Tibial nerve (tissue), 4 donors: Measurements from ENCODE around the gene CERS2. TPM values are rescaled to one million over a fixed set of nuclear protein-coding genes. Genes with fewer than 3 reads are reported as not detected.
A peak's percentile ranks its signal among the peaks of the same experiment; 100 is the strongest.

Experiments used
- DNase-seq, 2 donors: peaks; one replicate each; pipeline ENCODE4 v3.0.0-alpha.2; 2019; ENCODE audit warnings: low spot score in 2 of 2
- H3K27ac ChIP-seq, 4 donors: fragments of 200-600 bp; sonication (generic) in 3 of 4; one replicate each; pipeline ENCODE4 v1.5.1; 2017 to 2019; ENCODE audit warnings: mild to moderate bottlenecking in 1 of 4
- H3K27me3 ChIP-seq, 2 donors: fragments of 200-600 bp; sonication (generic) in 1 of 2; one replicate each; pipeline versions ENCODE4 v1.5.1 to v1.6.0; 2017 to 2019
- H3K36me3 ChIP-seq, 3 donors: fragments of 200-600 bp; sonication (generic); one replicate each; pipeline ENCODE4 v1.5.1; 2018 to 2019
- H3K4me1 ChIP-seq, 4 donors: fragments of 200-600 bp; sonication (generic) in 3 of 4; one replicate each; pipeline ENCODE4 v1.5.1; 2017 to 2019
- H3K4me3 ChIP-seq, 4 donors: fragments of 200-600 bp; sonication (generic) in 3 of 4; one replicate each; pipeline ENCODE4 v1.5.1; 2017 to 2019; ENCODE audit warnings: mild to moderate bottlenecking in 1 of 4, moderate library complexity in 1 of 4
- H3K9me3 ChIP-seq, 4 donors: fragments of 200-600 bp; sonication (generic) in 3 of 4; one replicate each; pipeline ENCODE4 v1.5.1; 2017 to 2019
- EP300 ChIP-seq, 2 donors: sonication (generic); formaldehyde crosslinking; IDR thresholded peaks; one replicate each; pipeline ENCODE4 v1.6.1; 2017; ENCODE audit warnings: antibody characterized with exemption in 2 of 2, mild to moderate bottlenecking in 1 of 2
- POLR2A ChIP-seq, 2 donors: fragments of 450-650 bp; IDR thresholded peaks; one replicate each; pipeline ENCODE4 v1.6.1; 2017; ENCODE audit warnings: antibody characterized with exemption in 2 of 2, mild to moderate bottlenecking in 2 of 2, moderate library complexity in 2 of 2
- WGBS, 2 donors: methylation state at CpG; one replicate each; pipeline ENCODE4 v1.1.5; 2018; 5-methylcytosine and 5-hydroxymethylcytosine counted together
- total RNA-seq, 4 donors: library from RNA; depleted of rRNA; stranded (reverse); fragments of >200 nt; gene quantifications; one replicate each; pipeline ENCODE4 v1.1.0, GENCODE V29; 2016
- TF ChIP-seq, protein P1 (sequence below), 5 experiments: fragments of 200-600 bp in 3 of 5; fragments of 450-650 bp in 2 of 5; sonication (generic) in 3 of 5; IDR thresholded peaks; one replicate each; pipeline ENCODE4 v1.5.1; 2016 to 2019; ENCODE audit warnings: antibody characterized with exemption in 5 of 5, mild to moderate bottlenecking in 3 of 5, moderate library complexity in 2 of 5

The CERS2 gene
- total RNA-seq, 4 donors from 2014 or later, result 137 to 168 (median 140) TPM

DNA sequence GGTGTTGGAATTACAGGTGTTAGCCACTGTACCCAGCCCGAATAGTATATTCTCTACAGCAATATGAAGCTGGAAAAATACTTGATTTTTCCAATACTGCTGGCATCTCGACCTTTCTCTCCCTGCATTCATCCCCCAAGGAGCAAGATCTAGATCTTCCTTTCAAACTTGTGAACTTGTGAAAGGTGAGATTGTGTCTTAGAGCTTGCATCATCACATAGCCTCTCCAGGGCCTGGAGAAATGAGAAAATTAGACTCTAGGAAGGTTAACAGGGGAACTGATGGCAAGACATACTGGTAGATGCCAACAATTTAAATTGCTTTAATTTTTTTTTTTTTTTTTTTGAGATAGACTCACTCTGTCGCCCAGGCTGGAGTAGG is 35.7 kb upstream of the CERS2 start:
- Histone ChIP-seq H3K4me3 (no peak overlapping the region), H3K27me3 (no peaks in the 10 kb centered on the region), H3K36me3 (no peaks in the 10 kb centered on the region), H3K27ac (peak overlapping the region in 2 of 4 donors; percentile 83 to 91), H3K4me1 (peaks cover 0 to 70% (median 40%) of the 10 kb centered on the region in 4 donors), H3K9me3 (no peaks in the 10 kb centered on the region)
- TF ChIP-seq EP300 (IDR thresholded peaks at IDR 0.05) (no peak), POLR2A (IDR thresholded peaks at IDR 0.05) (no peak)
- TF ChIP-seq, protein P1, sequence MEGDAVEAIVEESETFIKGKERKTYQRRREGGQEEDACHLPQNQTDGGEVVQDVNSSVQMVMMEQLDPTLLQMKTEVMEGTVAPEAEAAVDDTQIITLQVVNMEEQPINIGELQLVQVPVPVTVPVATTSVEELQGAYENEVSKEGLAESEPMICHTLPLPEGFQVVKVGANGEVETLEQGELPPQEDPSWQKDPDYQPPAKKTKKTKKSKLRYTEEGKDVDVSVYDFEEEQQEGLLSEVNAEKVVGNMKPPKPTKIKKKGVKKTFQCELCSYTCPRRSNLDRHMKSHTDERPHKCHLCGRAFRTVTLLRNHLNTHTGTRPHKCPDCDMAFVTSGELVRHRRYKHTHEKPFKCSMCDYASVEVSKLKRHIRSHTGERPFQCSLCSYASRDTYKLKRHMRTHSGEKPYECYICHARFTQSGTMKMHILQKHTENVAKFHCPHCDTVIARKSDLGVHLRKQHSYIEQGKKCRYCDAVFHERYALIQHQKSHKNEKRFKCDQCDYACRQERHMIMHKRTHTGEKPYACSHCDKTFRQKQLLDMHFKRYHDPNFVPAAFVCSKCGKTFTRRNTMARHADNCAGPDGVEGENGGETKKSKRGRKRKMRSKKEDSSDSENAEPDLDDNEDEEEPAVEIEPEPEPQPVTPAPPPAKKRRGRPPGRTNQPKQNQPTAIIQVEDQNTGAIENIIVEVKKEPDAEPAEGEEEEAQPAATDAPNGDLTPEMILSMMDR (IDR thresholded peaks at IDR 0.05), result no peak
- no peak for DNase-seq
- 82 to 84% methylated on average over 3 of the region's 3 CpGs for WGBS, 2 donors

DNA sequence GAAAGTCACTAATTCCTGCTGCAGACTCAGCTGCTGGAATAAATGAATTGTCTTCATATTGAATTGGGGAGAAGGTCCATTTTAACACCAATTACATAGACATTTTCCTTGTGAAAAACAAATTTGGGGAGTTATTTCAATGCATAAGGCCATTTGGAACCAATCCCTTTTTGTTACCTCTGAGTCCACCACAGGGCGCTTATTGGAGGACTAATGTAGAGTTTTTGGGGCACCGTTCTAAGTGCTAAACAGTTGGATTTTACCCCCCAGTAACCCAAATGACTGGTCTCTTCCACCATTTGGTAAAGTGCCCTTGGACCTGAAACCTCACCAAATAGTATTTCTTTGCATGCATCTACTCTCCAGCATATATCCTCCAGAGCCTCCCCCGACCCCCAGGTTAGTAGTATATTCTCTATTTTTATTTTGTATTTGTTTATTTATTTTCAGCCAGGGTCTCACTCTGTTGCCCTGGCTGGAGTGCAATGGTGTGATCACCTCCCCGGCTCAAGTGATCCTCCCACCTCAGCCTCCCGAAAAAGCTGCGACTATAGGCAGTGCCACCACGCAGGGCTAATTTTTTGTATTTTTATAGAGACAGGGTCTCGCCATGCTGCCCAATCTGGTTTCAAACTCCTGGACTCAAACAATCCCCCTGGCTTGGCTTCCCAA is 35.2 kb upstream of the CERS2 start:
- Histone ChIP-seq H3K4me1 (peaks cover 0 to 75% (median 43%) of the 10 kb centered on the region in 4 donors), H3K4me3 (no peak overlapping the region), H3K9me3 (no peaks in the 10 kb centered on the region), H3K27me3 (no peaks in the 10 kb centered on the region), H3K27ac (peak overlapping the region; percentile 83 to 96 (median 91)), H3K36me3 (no peaks in the 10 kb centered on the region)
- TF ChIP-seq POLR2A (IDR thresholded peaks at IDR 0.05), result no peak
- TF ChIP-seq, protein P1 (IDR thresholded peaks at IDR 0.05), result no peak
- TF ChIP-seq EP300 (IDR thresholded peaks at IDR 0.05), result no peak
- no peak for DNase-seq
- WGBS, 2 donors, result 96% methylated on average over 8 of the region's 8 CpGs

DNA sequence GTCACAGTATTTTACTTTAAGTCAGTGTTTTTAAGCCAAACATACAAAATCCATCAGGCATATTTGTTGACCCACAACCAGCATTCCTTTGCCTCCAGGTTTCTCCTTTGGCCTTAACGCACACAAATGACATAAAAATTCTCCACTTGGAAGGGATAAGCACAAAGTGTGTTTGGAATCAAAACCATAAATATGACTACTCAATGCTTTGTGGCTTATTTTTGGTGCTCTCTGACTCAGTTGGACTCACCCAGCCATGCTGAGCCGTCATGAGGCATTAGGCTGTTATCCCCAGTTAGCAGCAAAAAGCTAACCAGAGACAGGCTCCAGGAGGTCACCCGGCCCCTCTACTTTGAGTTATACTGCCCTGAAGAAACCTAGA is 34.6 kb upstream of the CERS2 start:
- no peaks in the 10 kb centered on the region for H3K36me3 ChIP-seq
- DNase-seq, result no peak
- no peaks in the 10 kb centered on the region for H3K27me3 ChIP-seq
- TF ChIP-seq EP300 (IDR thresholded peaks at IDR 0.05), result no peak
- peak overlapping the region; percentile 83 to 96 (median 91) for H3K27ac ChIP-seq
- peaks cover 0 to 81% (median 47%) of the 10 kb centered on the region in 4 donors for H3K4me1 ChIP-seq
- H3K9me3 ChIP-seq, result no peaks in the 10 kb centered on the region
- H3K4me3 ChIP-seq, result peak overlapping the region; percentile 62 to 81 (median 70)
- 35 to 40% methylated on average over 3 of the region's 3 CpGs for WGBS, 2 donors

DNA sequence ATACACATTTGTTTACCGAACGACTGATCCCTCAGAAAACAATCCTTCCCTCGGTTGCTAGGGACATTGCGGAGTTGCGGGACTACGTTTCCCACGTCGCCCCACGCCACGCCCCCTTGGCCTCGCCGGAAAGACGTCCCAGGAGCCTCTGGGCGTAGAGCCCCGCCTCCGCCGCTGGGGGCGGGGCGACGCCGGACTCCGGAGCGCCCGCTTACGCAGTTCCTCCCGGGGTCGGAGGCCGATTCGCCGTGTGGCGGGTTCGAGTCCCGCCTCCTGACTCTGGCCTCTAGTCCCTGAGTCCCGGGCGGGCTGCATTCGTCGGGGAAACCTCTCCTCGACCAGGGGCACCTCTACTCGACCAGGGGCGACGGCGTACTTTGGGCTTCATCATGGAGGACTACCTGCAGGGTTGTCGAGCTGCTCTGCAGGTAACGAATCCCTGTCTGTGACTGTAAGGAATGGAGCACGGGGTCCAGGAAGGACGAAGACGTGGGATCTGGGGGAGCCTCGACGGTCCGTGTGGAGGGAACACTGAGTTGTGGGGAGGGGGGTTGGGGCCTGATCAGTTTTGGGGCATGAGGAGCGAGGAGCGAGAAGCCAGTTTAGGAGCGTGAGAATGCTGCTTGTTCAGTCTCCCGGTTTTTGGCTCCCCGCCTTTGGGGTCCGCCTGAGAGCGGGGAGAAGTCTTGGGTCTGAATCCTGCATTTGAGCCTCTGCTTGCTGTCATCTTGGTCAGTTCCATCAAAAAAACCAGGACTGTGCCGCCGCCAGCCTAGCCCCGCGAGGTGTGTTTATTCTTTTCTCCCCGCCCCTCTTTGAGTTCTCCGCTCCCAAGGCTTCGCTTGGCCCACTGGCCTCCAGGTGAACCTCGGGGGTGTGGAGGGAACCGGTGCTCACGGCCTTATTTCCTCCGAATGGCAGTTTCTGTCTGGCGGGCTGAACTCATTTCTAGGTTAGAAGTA is 33.9 kb upstream of the CERS2 start, which contains the start of gene PRUNE1:
Gene PRUNE1, plus strand, starts transcription at position 206 of the 962 bp plus-strand sequence. Its CDS starts 184 bp downstream, at position 390.
- 1% methylated on average over 48 to 54 of the region's 69 CpGs for WGBS, 2 donors
- H3K4me1 ChIP-seq, result peaks cover 0 to 84% (median 48%) of the 10 kb centered on the region in 4 donors
- peak within 1 kb of the TSS; percentile 62 to 81 (median 70) for H3K4me3 ChIP-seq
- no peaks in the 10 kb centered on the region for H3K27me3 ChIP-seq
- H3K27ac ChIP-seq, result peak within 1 kb of the TSS; percentile 83 to 96 (median 91)
- no peaks in the 10 kb centered on the region for H3K9me3 ChIP-seq
- DNase-seq, result peak; percentile 88 to 91
- peak; percentile 91 to 95 for TF ChIP-seq EP300 (IDR thresholded peaks at IDR 0.05)
- peak; percentile 38 to 84 for TF ChIP-seq POLR2A (IDR thresholded peaks at IDR 0.05)
- TF ChIP-seq, protein P1 (IDR thresholded peaks at IDR 0.05), result peak in 3 of 5 experiments; percentile 22 to 54 (median 49)
- H3K36me3 ChIP-seq, result no peaks in the 10 kb centered on the region

DNA sequence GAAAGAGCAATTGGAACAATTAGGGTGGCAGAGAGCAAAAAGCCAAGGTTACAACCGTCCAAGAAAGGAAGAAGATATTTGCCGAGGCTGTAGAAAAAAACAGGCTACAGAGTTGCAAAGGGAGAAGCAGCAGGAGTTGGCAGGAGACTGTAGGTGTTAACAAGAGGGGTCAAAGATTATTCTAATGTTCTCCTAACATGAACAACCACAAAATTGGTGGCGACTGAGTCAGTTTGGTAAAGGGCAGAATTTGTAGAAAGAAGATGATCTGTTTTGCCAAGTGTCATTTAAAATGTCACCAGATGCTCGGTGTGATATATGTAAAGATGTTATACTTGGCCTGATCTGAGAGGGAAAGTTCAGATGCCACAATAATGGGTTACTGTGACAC is 33.2 kb upstream of the CERS2 start:
- Histone ChIP-seq H3K27ac (peak overlapping the region; percentile 83 to 96 (median 91)), H3K4me1 (peaks cover 0 to 84% (median 50%) of the 10 kb centered on the region in 4 donors), H3K9me3 (no peaks in the 10 kb centered on the region), H3K27me3 (no peaks in the 10 kb centered on the region), H3K4me3 (peak overlapping the region in 3 of 4 donors; percentile 62 to 73 (median 66)), H3K36me3 (no peaks in the 10 kb centered on the region)
- TF ChIP-seq POLR2A (IDR thresholded peaks at IDR 0.05), result no peak
- TF ChIP-seq, protein P1 (IDR thresholded peaks at IDR 0.05), result no peak
- TF ChIP-seq EP300 (IDR thresholded peaks at IDR 0.05), result no peak
- no peak for DNase-seq
- WGBS, 2 donors, result 10 to 14% methylated on average over 4 of the region's 4 CpGs
